PC-9 (cell line): ENCODE data around the gene HEY2. TPM values are rescaled to one million over a fixed set of nuclear protein-coding genes. Genes with fewer than 3 reads are reported as not detected.

Experiments
- BruUV-seq: library from RNA; stranded (reverse); fragments of 400-500 nt; replicated peaks from 2 replicates; lab custom pipeline; 2021; lab: Mats Ljungman, UMichigan
- CTCF ChIA-PET: fragments of 300-600 bp; sonication (Branson Sonifier 250); formaldehyde crosslinking; loops from one replicate; lab custom pipeline; 2022; ENCODE audit warnings: antibody characterized with exemption; lab: Charles Lee
- POLR2A ChIA-PET: fragments of 300-600 bp; sonication (Branson Sonifier 250); formaldehyde crosslinking; loops from one replicate; lab custom pipeline; 2022; ENCODE audit warnings: antibody characterized with exemption; ENCODE audit not compliant: unreplicated experiment; lab: Charles Lee
- DNase-seq, 2 experiments: peaks; one replicate each; pipeline versions ENCODE4 v3.0.0 to v3.0.0-alpha.2; 2015 to 2022; ENCODE audit warnings: mixed read lengths in 1 of 2
- H2AFZ ChIP-seq: fragments of 200-600 bp; sonication (generic); 2 replicates; pipeline ENCODE4 v1.8.1; 2017; ENCODE audit warnings: antibody characterized with exemption
- H3F3A ChIP-seq: fragments of 200-600 bp; sonication (generic); 2 replicates; pipeline ENCODE4 v1.8.1; 2017; ENCODE audit warnings: antibody characterized with exemption, mild to moderate bottlenecking, low read depth; ENCODE audit not compliant: insufficient read depth
- H3K27ac ChIP-seq: fragments of 200-600 bp; sonication (generic); 2 replicates; pipeline ENCODE4 v1.6.1; 2016; ENCODE audit warnings: mixed run types
- H3K27me3 ChIP-seq: fragments of 200-600 bp; sonication (generic); 2 replicates; pipeline ENCODE4 v1.6.1; 2016; ENCODE audit warnings: low read depth, mixed run types; ENCODE audit not compliant: insufficient read depth
- H3K36me3 ChIP-seq: fragments of 200-600 bp; sonication (generic); 2 replicates; pipeline ENCODE4 v1.6.1; 2016; ENCODE audit warnings: low read depth, mixed run types
- H3K4me1 ChIP-seq: fragments of 200-600 bp; sonication (generic); replicated peaks from 2 replicates; pipeline ENCODE4 v1.6.1; 2016; ENCODE audit warnings: mixed run types; ENCODE audit not compliant: insufficient read depth
- H3K4me2 ChIP-seq: fragments of 200-600 bp; sonication (generic); 2 replicates; pipeline ENCODE4 v1.6.1; 2017; ENCODE audit warnings: mixed run types
- H3K4me3 ChIP-seq: fragments of 200-600 bp; sonication (generic); 2 replicates; pipeline ENCODE4 v1.6.1; 2016; ENCODE audit warnings: mixed run types
- H3K79me2 ChIP-seq: fragments of 200-600 bp; sonication (generic); 2 replicates; pipeline ENCODE4 v1.6.1; 2017; ENCODE audit warnings: low read depth, mixed run types
- H3K9me2 ChIP-seq: fragments of 200-600 bp; sonication (generic); 2 replicates; pipeline ENCODE4 v1.8.1; 2017; ENCODE audit warnings: mild to moderate bottlenecking; ENCODE audit not compliant: insufficient read depth
- H3K9me3 ChIP-seq: fragments of 200-600 bp; sonication (generic); 2 replicates; pipeline ENCODE4 v1.8.1; 2016; ENCODE audit warnings: low read depth; ENCODE audit not compliant: insufficient read depth
- H4K20me1 ChIP-seq: fragments of 200-600 bp; sonication (generic); 2 replicates; pipeline ENCODE4 v1.8.1; 2017; ENCODE audit not compliant: insufficient read depth
- EZH2 ChIP-seq: fragments of 200-600 bp; sonication (generic); IDR thresholded peaks from 2 replicates; pipeline ENCODE4 v1.8.0; 2017; ENCODE audit warnings: antibody characterized with exemption, low read depth
- intact Hi-C: fragments of 100-400 bp; cut with micrococcal nuclease; formaldehyde crosslinking; loops from one replicate; pipeline ENCODE4 v1.10.0; 2022; ENCODE audit not compliant: unreplicated experiment
- total RNA-seq: library from RNA; stranded (reverse); gene quantifications from 2 replicates; pipeline ENCODE4 v1.2.3, GENCODE V29; 2021
- TF ChIP-seq, protein P1 (sequence below): fragments of 200-600 bp; sonication (generic); conservative IDR thresholded peaks from 2 replicates; pipeline ENCODE4 v1.6.1; 2017; ENCODE audit warnings: mixed run types, antibody characterized with exemption, mild to moderate bottlenecking, moderate library complexity

The HEY2 gene
- total RNA-seq, 1 experiment from 2014 or later, result not detected

DNA sequence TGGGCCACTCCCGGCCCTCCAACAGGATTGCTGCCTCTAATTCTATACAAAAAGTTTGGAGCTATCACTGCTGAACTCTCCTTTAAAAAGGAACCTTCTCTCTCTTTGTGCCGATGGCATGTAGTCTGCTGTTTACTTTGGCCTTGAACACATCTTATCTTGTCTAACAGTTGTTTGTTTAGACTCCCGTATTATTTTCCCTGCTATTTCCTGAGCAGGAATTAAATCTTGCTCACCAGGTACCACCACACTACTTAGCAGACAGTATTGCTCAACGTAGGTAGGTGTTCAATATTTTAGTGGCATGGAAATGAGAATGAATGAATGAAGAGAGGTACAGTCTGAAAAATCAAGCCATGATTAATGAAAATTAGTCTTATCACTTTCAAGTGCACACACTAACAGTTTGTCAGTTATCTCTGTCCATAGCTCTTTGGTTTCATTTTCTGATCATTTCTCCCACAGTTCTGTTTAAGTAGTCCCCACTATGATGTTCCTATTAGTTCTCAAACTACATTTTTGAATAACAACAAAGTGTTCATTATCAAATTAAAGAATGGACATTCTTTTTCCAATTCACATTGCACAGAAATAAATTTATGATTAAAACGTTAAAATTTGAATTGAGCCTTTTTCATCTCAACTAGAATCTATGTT lies 6.8 kb upstream of the HEY2 start:
- BruUV-seq, result no TSS peak
- Histone ChIP-seq H3K9me3 (no peaks in the 10 kb centered on the region), H3K4me1 (peaks cover 12% of the 10 kb centered on the region), H3F3A (no peaks in the 10 kb centered on the region), H3K36me3 (no peaks in the 10 kb centered on the region), H2AFZ (no peak overlapping the region), H3K9me2 (no peaks in the 10 kb centered on the region), H3K27me3 (peaks cover 26% of the 10 kb centered on the region), H3K27ac (no peak overlapping the region), H4K20me1 (no peaks in the 10 kb centered on the region), H3K79me2 (no peaks in the 10 kb centered on the region), H3K4me2 (no peak overlapping the region), H3K4me3 (no peak overlapping the region)
- TF ChIP-seq, protein P1, sequence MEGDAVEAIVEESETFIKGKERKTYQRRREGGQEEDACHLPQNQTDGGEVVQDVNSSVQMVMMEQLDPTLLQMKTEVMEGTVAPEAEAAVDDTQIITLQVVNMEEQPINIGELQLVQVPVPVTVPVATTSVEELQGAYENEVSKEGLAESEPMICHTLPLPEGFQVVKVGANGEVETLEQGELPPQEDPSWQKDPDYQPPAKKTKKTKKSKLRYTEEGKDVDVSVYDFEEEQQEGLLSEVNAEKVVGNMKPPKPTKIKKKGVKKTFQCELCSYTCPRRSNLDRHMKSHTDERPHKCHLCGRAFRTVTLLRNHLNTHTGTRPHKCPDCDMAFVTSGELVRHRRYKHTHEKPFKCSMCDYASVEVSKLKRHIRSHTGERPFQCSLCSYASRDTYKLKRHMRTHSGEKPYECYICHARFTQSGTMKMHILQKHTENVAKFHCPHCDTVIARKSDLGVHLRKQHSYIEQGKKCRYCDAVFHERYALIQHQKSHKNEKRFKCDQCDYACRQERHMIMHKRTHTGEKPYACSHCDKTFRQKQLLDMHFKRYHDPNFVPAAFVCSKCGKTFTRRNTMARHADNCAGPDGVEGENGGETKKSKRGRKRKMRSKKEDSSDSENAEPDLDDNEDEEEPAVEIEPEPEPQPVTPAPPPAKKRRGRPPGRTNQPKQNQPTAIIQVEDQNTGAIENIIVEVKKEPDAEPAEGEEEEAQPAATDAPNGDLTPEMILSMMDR, result no peak
- TF ChIP-seq EZH2, result no peak
- ChIA-PET CTCF (no interaction called here), POLR2A (interaction anchor here (0.5 kb wide), 1 partner anchor 411 kb away, joined by 5 read pairs; no protein-coding TSS in a partner anchor)
- DNase-seq, result no peak
- intact Hi-C loops, result no loop called here

DNA sequence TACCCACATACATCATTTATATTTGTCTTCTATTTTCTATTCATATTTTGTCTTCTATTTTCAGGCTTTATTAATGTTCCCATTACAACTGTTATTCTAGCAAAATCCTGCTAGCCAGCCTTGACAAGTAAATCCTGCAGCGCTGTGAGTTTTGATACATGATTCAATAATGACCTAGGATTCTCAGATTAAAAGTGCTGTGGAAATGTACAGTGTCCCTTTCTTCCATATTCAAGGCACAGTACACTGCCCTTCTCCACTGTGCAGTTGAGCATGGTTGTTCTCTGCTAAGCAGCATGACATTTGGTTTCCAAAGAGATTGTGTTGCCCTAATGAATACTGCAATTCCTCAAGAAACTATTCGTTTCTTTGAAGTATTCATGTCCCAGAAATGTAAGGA lies 5.8 kb upstream of the HEY2 start:
- no peak overlapping the region for H2AFZ ChIP-seq
- no peak for TF ChIP-seq EZH2
- TF ChIP-seq, protein P1, result no peak
- H3K36me3 ChIP-seq, result no peaks in the 10 kb centered on the region
- intact Hi-C loops, result no loop called here
- H4K20me1 ChIP-seq, result no peaks in the 10 kb centered on the region
- no TSS peak for BruUV-seq
- no peak overlapping the region for H3K27ac ChIP-seq
- H3K4me2 ChIP-seq, result no peak overlapping the region
- no peaks in the 10 kb centered on the region for H3K9me2 ChIP-seq
- H3K79me2 ChIP-seq, result no peaks in the 10 kb centered on the region
- no peak overlapping the region for H3K4me3 ChIP-seq
- H3K4me1 ChIP-seq, result peaks cover 14% of the 10 kb centered on the region
- peaks cover 36% of the 10 kb centered on the region for H3K27me3 ChIP-seq
- no peak for DNase-seq
- no peaks in the 10 kb centered on the region; the same call in 1 of the 2 replicates for H3F3A ChIP-seq
- ChIA-PET POLR2A (no interaction called here), CTCF (no interaction called here)
- no peaks in the 10 kb centered on the region for H3K9me3 ChIP-seq

DNA sequence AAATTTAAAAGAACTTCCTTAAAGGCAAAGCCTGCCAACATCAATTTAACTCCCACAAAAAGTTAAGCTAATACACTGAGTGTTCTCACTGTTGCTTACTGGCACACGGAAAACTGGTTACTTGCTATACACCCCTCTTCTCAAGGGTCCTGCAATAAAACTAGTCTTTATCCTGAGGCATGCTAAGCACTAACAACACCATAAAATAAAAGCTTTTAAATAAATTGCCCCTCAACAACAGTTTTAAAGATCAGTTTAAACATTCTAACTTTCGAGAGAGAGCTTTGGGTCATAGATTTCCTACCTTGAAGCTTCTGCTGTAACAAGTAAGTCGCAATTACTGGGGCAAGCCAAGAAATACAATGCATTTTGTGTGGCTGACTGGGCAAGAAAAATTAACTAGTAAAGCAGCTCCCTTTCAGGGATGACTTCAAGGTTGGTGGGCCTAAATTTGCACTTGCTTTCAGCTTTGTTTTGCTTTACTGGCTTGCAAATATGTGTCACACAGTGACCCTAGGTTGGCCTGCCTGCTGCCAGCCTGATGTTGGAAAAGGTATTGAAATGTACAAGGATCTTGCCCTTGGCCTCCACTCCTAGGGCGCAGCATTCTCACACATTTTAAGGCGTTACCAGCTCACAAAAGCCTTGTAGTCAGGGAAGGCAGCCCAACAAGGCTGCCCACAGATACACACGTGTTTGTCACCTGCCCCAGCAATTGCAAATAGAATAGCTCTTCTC lies 4.0 kb upstream of the HEY2 start:
- Histone ChIP-seq H3K27ac (no peak overlapping the region), H4K20me1 (no peaks in the 10 kb centered on the region), H3K9me2 (no peaks in the 10 kb centered on the region), H2AFZ (no peak overlapping the region), H3K27me3 (peaks cover 38% of the 10 kb centered on the region), H3K4me3 (no peak overlapping the region), H3K4me2 (no peak overlapping the region), H3K36me3 (no peaks in the 10 kb centered on the region), H3K9me3 (no peaks in the 10 kb centered on the region), H3K79me2 (no peaks in the 10 kb centered on the region), H3F3A (peaks cover 3% of the 10 kb centered on the region; the same call in 1 of the 2 replicates), H3K4me1 (peaks cover 20% of the 10 kb centered on the region)
- intact Hi-C loops, result no loop called here
- BruUV-seq, result no TSS peak
- POLR2A ChIA-PET, result no interaction called here
- no peak for TF ChIP-seq EZH2
- TF ChIP-seq, protein P1, result no peak
- DNase-seq, result no peak
- CTCF ChIA-PET, result interaction anchor here (0.5 kb wide), 1 partner anchor 432 kb away, joined by 3 read pairs; no protein-coding TSS in a partner anchor
